OCI-LY7 (cell line): Measurements from ENCODE around the gene SERGEF. TPM values are rescaled to one million over a fixed set of nuclear protein-coding genes. Genes with fewer than 3 reads are reported as not detected.

ENCODE experiments used
- BruUV-seq: library from RNA; stranded (reverse); fragments of 400-500 nt; replicated peaks from 2 replicates; lab custom pipeline; 2021; lab: Mats Ljungman, UMichigan
- CTCF ChIA-PET: fragments of 300-600 bp; sonication (Branson Sonifier 250); formaldehyde crosslinking; loops from one replicate; lab custom pipeline; 2022; ENCODE audit warnings: antibody characterized with exemption; ENCODE audit not compliant: unreplicated experiment; lab: Charles Lee
- POLR2A ChIA-PET: fragments of 300-600 bp; sonication (Branson Sonifier 250); formaldehyde crosslinking; loops from one replicate; lab custom pipeline; 2022; ENCODE audit warnings: antibody characterized with exemption; lab: Charles Lee
- DNase-seq: peaks from one replicate; pipeline ENCODE4 v3.0.0-alpha.2; 2015; ENCODE audit warnings: low spot score
- H2AFZ ChIP-seq: fragments of 200-600 bp; sonication (generic), shearing (Covaris generic); 2 replicates; pipeline ENCODE4 v1.6.1; 2014; ENCODE audit warnings: mild to moderate bottlenecking, antibody characterized with exemption, low read length, moderate library complexity
- H3K27ac ChIP-seq: fragments of 200-600 bp; sonication (generic); 2 replicates; pipeline ENCODE4 v1.5.1; 2014; ENCODE audit warnings: mixed run types, low read depth, mild to moderate bottlenecking, moderate library complexity, low read length, inconsistent platforms; ENCODE audit not compliant: poor library complexity, severe bottlenecking
- H3K36me3 ChIP-seq: fragments of 200-600 bp; sonication (generic); 2 replicates; pipeline ENCODE4 v1.6.1; 2014; ENCODE audit warnings: mild to moderate bottlenecking, antibody characterized with exemption, low read length, moderate library complexity, mixed read lengths; ENCODE audit not compliant: insufficient read depth
- H3K4me1 ChIP-seq: fragments of 200-600 bp; sonication (generic); 2 replicates; pipeline ENCODE4 v1.5.1; 2014; ENCODE audit warnings: mild to moderate bottlenecking, low read length; ENCODE audit not compliant: insufficient read depth, poor library complexity, severe bottlenecking
- H3K4me2 ChIP-seq: fragments of 200-600 bp; sonication (generic); 2 replicates; pipeline ENCODE4 v1.6.1; 2014; ENCODE audit warnings: mild to moderate bottlenecking, low read length
- H3K4me3 ChIP-seq: fragments of 200-600 bp; sonication (generic); 2 replicates; pipeline ENCODE4 v1.5.1; 2014; ENCODE audit warnings: mild to moderate bottlenecking, low read depth, low read length; ENCODE audit not compliant: poor library complexity, severe bottlenecking
- H3K79me2 ChIP-seq: fragments of 200-600 bp; sonication (generic); 2 replicates; pipeline ENCODE4 v1.6.1; 2016; ENCODE audit warnings: low read depth, mild to moderate bottlenecking, low read length, moderate library complexity, mixed read lengths; ENCODE audit not compliant: insufficient read depth
- H3K9me2 ChIP-seq: fragments of 200-600 bp; sonication (generic); 2 replicates; pipeline ENCODE4 v1.6.1; 2016; ENCODE audit warnings: mild to moderate bottlenecking, low read length, mixed read lengths; ENCODE audit not compliant: insufficient read depth
- H3K9me3 ChIP-seq: fragments of 200-600 bp; sonication (generic); 2 replicates; pipeline ENCODE4 v1.6.1; 2014; ENCODE audit warnings: mild to moderate bottlenecking, mixed run types, low read length, mixed read lengths
- H4K20me1 ChIP-seq: fragments of 200-600 bp; sonication (generic); 2 replicates; pipeline ENCODE4 v1.6.1; 2014; ENCODE audit warnings: mild to moderate bottlenecking, antibody characterized with exemption, low read length, moderate library complexity, mixed read lengths; ENCODE audit not compliant: insufficient read depth
- CTCF ChIP-seq: fragments of 200-600 bp; sonication (generic); conservative IDR thresholded peaks from 2 replicates; pipeline ENCODE4 v1.5.1; 2014; ENCODE audit warnings: mild to moderate bottlenecking, antibody characterized with exemption, low read length, moderate library complexity, mixed read lengths
- EZH2phosphoT487 ChIP-seq: fragments of 200-600 bp; sonication (generic); IDR thresholded peaks from 2 replicates; pipeline ENCODE4 v1.6.1; 2018; ENCODE audit warnings: low read depth, borderline replicate concordance, mild to moderate bottlenecking, mixed run types, antibody characterized with exemption, low read length, moderate library complexity, mixed read lengths
- intact Hi-C: fragments of 100-400 bp; cut with micrococcal nuclease; formaldehyde crosslinking; loops from one replicate; pipeline ENCODE4 v1.10.0; 2022; ENCODE audit not compliant: unreplicated experiment
- total RNA-seq, 2 experiments: library from RNA; depleted of rRNA in 1 of 2; stranded (reverse); fragments of >200 nt in 1 of 2; shearing (Covaris generic) in 1 of 2; gene quantifications; 2 replicates each; pipeline ENCODE4 v1.2.3, GENCODE V29; 2014 to 2022

The SERGEF gene
- total RNA-seq, 2 experiments from 2014 or later, result 35.4 to 42.2 TPM

GRCh38 chr11:17791144-17791543 is 221.7 kb downstream of the SERGEF start:
- Histone ChIP-seq H3K36me3 (no peaks in the 10 kb centered on the region), H3K9me3 (no peaks in the 10 kb centered on the region), H3K4me3 (no peak overlapping the region), H3K4me2 (no peak overlapping the region), H3K27ac (no peak overlapping the region), H3K79me2 (no peaks in the 10 kb centered on the region), H4K20me1 (no peaks in the 10 kb centered on the region), H3K4me1 (no peaks in the 10 kb centered on the region), H3K9me2 (no peaks in the 10 kb centered on the region), H2AFZ (no peak overlapping the region)
- POLR2A ChIA-PET, result no interaction called here
- TF ChIP-seq CTCF (no peak), EZH2phosphoT487 (no peak)
- intact Hi-C loops, result no loop called here
- no peak for DNase-seq
- CTCF ChIA-PET, result no interaction called here
- BruUV-seq, result no TSS peak

GRCh38 chr11:17790453-17790852 is 222.4 kb downstream of the SERGEF start:
- no peak overlapping the region for H3K27ac ChIP-seq
- BruUV-seq, result no TSS peak
- no peaks in the 10 kb centered on the region for H3K36me3 ChIP-seq
- H3K9me3 ChIP-seq, result no peaks in the 10 kb centered on the region
- intact Hi-C loops, result no loop called here
- TF ChIP-seq CTCF, result no peak
- no peak for TF ChIP-seq EZH2phosphoT487
- H3K4me1 ChIP-seq, result no peaks in the 10 kb centered on the region
- H3K4me3 ChIP-seq, result no peak overlapping the region
- ChIA-PET POLR2A (no interaction called here), CTCF (no interaction called here)
- H2AFZ ChIP-seq, result no peak overlapping the region
- no peaks in the 10 kb centered on the region for H3K9me2 ChIP-seq
- no peaks in the 10 kb centered on the region for H4K20me1 ChIP-seq
- H3K79me2 ChIP-seq, result no peaks in the 10 kb centered on the region
- no peak overlapping the region for H3K4me2 ChIP-seq
- DNase-seq, result no peak

GRCh38 chr11:17788084-17788483 is 224.8 kb downstream of the SERGEF start:
- no peaks in the 10 kb centered on the region for H3K4me1 ChIP-seq
- no peak overlapping the region for H3K27ac ChIP-seq
- BruUV-seq, result no TSS peak
- intact Hi-C loops, result no loop called here
- H2AFZ ChIP-seq, result no peak overlapping the region
- H3K4me3 ChIP-seq, result no peak overlapping the region
- TF ChIP-seq EZH2phosphoT487, result no peak
- TF ChIP-seq CTCF, result no peak
- POLR2A ChIA-PET, result no interaction called here
- no peaks in the 10 kb centered on the region for H3K9me2 ChIP-seq
- no peak for DNase-seq
- H3K36me3 ChIP-seq, result no peaks in the 10 kb centered on the region
- H4K20me1 ChIP-seq, result no peaks in the 10 kb centered on the region
- H3K79me2 ChIP-seq, result no peaks in the 10 kb centered on the region
- CTCF ChIA-PET, result no interaction called here
- H3K4me2 ChIP-seq, result no peak overlapping the region
- no peaks in the 10 kb centered on the region for H3K9me3 ChIP-seq
